CD4-positive, alpha-beta T cell treated with Interleukin-6 at 100 ng/mL for 8 hours (primary cell): ENCODE data around the gene GPC5.
"Not testable (repeated sequence)": the region's sequence is repeated elsewhere in the genome, so short reads cannot be mapped to it uniquely, and the experiment has no call there.

Experiments
- DNase-seq: peaks from one replicate; pipeline ENCODE4 v3.0.0-alpha.2; 2020; ENCODE audit warnings: mixed read lengths, low spot score

GPC5 gene

DNA sequence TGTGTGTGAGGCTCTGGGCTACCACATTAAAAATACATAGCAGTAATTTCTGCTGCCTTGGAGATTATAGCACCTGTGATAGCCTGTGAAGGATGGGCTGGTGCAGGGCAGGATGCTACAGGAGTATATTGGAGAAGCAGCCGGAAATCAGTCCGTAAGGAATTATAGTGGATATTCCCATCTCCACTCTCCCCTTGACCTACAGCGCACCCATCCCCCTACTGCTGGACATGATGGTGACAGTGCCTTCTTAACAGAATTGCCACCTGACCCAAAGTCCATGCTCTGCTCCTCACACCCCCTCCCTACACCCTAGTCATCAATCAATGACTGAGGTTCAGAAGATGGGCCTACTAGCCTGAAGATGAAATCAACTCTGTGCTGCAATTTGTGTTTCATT, 376.0 kb downstream of the GPC5 start:
- no peak for DNase-seq

DNA sequence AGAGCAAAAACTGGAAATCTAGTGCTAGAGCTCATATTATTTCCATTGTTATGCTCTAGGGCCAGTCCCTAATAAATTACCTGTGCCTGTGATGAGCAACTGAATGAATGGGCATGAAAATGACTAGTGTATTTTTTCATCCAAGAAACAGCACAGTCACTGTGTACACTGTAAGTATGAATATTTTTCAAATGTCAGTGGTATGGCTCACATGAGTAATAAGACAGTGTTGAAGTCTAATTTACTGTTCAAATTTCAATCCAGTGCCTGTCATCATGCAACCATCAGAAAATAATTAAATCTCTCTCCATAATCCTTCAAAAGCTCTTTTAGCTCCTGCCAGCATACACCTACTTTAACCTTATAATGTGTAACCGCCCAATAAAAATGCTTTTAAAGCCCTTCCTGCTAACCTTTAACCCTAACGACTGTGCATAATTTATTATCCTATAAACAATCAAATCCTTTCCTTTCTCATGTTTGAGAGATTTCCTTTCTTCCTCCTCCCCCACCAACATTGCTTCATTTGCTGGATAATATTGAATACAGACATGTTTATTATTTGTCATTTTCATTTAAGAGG, 378.3 kb downstream of the GPC5 start:
- DNase-seq = no peak

DNA sequence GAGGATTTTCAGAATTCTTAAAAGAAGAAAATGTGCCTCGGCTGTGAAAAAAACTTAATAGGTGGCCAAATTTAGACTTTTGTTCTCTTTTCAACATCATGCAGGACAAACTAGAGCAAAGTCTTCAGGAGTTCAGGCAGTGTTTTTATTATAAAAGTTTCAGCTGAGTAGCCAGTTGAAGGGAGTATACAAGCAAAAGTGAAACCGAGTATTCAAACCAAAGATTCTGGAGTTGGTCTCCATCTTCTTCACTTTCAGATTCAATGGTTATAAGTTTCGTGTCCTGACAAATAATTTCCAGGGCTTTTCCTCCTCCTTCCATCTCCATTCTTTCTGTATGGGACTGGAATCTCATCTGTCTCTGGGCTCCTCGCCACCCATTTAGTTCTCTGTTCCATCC, 379.7 kb downstream of the GPC5 start:
- DNase-seq = no peak

DNA sequence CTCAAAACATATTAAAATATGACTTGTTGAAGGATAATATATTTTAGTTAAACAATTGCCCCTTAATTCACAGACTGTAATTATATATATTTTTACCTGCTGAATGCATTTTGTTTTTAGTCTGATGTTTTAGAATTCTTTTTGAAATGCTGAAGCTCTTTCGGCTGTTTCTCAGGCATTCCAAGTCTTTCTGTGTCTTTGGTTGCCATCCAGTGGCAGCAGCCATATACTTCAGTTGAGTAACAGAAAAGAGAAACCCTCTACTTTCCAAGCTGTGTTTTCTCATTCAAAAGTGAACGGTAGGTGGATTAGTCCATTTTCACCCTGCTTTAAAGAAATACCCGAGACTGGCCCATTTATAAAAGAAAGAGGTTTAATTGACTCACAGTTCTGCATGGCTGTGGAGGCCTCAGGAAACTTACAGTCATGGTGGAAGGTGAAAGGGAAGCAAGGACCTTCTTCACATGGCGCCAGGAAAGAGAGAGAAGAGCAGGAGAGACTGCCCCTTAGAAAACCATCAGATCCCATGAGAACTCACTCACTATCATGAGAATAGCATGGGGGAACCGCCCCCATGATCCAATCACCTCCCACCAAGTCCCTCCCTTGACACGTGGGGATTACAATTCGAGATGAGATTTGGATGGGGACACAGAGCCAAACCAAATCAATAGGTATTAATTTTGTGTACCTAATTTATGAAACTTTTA, 383.7 kb downstream of the GPC5 start:
- not testable (repeated sequence) for DNase-seq

DNA sequence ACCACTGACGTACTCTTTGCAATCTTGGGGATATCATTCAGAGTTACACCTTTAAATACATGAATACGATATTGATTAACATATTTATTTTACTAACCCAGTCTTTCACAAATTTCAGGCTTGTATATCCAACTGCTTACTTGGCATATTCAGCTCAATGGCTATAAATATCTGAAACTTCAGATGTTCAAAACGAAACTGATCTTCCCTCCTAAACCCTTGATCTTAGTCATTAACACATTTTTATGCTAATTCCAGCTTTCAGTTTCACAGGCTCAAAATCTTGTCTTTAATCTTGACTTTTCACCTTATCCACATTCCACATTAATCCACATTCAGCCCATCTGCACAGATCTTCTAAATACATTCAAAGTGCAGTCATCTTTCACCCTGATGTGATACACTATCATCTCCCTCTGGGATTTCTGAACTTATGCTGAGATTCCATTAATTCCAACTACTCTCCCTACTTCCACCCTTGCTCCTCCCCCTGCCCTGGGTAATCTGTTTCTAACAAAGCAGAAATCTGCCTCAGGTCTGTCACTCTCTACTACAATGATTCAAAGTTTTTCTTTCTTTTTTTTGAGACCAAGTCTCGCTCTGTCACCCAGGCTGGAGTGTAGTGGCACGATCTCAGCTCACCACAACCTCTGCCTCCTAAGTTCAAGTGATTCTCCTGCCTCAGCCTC, 387.2 kb downstream of the GPC5 start:
- DNase-seq = no peak

DNA sequence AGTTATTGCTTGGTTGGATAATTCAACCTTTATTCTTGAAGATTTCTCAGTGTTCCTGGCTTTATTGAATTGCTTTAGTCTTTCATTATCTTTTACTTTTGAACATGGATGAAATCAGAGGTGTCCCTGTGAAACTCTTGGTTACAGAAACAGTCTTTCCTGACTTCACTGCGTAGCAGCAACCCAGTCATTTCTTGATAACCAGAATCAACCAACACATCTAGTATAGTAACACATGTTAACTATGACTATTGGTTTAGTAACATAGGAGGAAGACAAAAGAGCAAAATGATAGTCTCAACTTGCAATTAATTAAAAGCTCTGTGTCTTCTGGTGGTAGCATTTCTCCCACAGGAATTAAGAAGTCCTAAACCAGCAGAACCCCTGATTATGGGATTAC, 393.6 kb downstream of the GPC5 start:
- no peak for DNase-seq

DNA sequence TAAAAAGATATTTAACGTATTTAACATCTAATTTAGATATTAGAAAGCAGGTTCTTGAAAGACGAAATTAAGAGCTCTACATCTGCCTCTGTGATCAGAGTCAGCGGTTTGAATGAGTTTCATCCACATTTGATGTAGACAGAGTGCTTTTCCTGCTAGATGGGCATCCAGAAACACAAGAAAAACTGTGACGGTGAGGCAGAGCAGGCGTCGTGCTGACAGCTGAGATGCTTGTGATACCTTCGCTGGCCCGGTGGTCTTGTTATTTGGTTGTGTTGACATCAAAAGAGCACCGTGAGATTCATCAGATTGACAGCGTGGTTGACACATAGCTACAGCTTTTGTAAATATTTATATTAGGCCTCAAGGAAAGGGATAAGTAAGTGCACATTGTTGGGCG, 399.1 kb downstream of the GPC5 start:
- DNase-seq = no peak

DNA sequence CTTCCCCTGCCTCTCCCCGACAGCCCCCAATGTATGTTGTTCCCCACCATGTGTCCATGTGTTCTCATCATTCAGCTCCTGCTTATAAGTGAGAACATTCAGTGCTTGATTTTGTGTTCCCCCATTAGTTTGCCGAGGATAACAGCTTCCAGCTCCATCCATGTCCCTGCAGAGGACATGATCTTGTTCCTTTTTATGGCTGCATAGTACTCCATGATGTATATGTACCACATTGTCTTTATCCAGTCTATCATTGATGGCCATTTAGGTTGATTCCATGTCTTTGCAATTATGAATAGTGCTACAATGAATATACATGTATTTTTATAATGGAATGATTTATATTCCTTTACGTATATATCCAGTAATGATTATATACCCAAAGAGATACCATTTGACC, 399.9 kb downstream of the GPC5 start:
- not testable (repeated sequence) for DNase-seq

DNA sequence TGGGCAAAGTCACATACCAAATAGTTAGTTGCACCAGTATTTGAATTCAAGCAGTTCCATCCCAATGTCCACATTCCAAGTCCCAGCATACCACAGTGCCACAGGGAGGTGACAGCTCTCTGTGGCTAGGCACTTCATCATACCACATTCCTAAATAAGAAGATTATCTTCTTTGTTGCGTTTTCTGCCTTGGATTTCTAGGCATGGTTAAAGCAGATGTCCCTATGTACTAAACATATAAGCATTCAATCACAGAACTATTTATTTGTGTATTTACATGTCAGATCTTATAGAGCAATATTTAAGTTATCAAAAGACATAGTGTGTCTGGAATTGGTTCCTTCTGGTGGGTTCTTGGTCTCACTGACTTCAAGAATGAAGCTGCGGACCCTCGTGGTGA, 403.4 kb downstream of the GPC5 start:
- DNase-seq = not testable (repeated sequence)

DNA sequence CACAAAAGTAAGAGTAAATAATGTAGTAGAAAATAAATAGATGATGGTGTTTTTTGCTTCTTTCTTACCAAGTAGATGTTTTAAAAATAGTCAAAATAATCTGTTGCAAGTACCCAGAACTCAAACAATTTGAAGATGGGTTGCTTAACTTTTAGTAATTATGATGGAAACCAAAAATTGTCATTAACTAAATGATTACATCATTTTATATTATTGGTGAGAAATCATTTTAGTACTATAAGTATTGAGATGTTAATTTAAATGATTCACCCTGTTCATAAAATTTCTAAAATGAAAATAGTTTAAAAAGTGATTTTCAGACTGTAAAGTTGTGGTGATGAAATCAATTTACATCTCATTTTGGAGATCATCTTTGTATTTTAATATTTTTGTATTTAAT, 404.5 kb downstream of the GPC5 start:
- DNase-seq = no peak

DNA sequence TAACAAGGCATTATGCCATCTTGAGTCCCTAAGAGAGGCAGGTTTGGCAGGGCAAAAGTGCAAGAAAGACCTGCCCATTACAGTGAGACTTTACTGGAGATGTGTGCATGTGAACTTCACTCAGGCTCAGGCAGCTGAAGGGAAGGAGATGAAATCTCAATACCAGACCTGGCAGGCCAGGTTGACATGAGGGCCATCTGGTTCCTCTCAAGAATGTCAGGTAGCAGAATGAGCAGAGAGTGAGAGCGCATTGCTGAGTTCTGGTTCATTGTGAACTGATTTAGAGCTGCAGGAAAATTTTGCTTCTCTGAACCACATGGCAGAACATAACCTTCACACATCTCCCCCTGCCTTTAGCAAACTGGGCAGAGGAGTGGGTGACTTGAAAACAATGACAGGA, 406.3 kb downstream of the GPC5 start:
- no peak for DNase-seq

DNA sequence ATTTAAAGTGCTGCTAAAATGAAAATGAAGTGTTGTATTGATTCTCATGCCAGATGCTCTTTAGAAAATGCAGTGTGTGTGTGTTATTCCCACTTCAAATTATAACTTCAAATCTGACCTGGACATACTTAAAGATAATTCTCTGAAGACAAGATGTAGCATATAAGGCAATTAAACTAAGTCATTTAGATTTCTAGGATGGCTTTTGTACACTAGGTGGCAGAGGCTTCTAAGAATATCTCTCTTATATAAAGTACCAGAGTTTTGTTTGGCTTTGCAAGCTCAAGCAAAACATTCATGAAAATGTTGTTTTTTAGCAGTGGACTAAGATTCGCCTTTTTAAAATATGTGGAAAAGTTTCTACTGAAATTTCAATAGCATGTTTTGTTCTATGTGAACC, 407.2 kb downstream of the GPC5 start:
- DNase-seq = no peak

DNA sequence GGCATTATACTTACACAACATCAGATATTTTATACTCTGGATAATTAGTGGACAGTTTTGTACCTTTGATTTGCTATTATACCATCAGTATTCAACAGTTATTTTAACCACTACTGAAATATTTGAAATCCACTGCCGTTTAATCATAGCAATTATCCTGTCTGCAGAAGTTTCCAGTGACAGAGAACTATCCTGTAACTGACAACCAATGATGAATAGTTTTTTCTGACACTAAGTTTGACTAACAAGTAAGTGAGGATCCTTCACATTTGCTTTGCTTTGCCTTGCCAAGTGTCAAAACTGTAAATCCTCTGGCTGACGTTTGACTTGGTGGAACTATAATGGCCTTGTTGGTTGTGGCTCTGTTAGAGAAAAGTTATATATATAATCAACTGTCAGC, 410.7 kb downstream of the GPC5 start:
- DNase-seq = no peak

DNA sequence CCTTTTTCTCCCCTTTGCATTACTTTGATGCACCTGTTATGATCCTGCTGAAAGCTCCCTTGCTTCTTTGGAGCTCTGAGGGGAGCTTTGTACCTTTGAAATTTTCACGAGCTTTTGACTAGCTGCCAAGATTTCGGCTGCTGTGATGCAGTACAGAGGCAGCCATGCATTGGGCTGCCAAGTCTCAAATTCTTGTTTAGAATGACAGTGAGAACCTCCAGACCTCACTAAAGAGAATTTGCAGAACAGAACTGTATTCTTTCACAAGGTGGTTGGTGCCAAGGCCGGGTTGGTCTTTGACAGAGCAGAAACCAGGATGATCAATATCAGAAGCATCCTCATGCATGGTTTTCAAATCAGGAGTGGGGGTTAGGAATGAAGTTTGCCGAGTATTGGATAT, 414.8 kb downstream of the GPC5 start:
- DNase-seq = no peak

DNA sequence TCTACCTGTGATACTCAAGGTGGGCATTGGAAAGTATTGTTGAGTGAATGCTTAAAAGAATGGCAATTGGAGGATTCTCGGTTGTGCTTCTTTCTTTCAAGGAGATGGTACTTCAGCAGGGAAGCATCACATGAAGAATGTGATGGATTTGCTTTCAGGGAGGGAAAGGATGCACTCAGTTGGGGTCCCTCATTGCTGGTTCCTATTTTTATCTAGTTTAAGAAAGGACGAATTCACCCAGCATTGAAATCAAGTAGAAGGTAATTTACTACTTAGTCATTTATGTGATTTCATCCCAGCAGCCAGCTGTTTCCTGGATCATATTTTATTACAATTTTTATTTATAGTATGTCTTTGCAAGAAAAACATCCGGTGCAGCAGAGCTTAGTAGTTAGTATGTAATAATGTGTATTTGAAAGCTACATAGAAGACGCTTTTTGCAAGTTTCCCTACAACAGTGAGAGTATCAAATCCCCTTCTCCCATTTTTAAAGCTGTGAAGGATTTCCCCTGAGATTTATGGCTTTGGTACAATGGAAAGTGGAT, 417.9 kb downstream of the GPC5 start:
- no peak for DNase-seq

DNA sequence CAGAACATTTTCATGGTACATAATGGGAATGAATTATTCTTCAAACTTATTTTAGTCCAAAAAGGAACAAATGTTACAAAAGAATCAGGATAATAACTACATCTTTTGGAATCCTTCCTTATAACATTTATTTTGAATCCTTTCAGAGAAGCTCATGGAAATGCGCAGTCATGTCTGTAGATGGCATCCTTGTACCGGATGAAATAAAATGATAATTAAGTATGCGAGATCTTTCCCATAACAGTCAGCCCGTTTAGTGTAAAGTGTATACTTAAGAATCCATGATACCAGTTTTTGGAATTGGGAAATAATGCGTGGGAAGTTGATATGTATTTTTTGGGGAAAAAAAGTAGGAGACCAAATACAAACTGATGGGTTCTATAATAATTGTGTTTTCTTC, 418.8 kb downstream of the GPC5 start:
- no peak for DNase-seq

DNA sequence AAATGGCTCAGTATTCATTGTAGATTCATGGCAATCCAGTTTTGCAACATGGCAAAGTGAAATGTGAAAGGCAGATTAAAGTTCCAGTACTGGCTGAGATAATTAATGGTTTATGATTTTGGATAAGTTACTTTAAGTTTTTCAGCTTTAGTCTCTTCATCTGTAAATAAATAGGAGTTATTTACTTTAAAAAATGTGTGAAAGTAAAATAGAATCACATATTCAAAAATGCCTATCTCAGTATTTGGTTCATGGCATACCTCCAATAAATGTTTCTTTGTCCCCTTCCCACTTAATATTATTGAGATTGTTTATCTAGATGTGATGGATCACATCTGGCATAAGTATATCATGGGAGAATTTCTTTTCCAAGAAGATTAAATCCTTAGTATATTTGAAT, 426.0 kb downstream of the GPC5 start:
- DNase-seq = no peak

DNA sequence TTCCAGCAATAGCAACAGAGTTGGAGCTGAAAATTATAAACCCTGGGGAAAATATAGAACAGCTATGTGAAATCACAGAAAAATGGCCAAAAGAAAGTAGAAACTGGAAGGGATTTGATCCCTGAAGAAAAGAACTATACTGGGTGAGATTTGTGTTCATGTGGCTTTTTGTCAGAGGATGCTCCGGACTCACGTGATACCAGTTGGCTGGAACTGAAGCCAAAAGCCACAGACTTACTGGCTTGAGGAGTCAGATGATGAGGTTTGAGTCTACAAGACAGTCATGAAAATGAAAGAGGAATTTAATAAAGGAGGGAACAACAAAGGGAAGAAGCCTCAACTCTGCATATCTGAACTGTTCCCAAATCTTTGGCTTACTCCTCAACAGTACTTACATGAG, 427.1 kb downstream of the GPC5 start:
- no peak for DNase-seq

DNA sequence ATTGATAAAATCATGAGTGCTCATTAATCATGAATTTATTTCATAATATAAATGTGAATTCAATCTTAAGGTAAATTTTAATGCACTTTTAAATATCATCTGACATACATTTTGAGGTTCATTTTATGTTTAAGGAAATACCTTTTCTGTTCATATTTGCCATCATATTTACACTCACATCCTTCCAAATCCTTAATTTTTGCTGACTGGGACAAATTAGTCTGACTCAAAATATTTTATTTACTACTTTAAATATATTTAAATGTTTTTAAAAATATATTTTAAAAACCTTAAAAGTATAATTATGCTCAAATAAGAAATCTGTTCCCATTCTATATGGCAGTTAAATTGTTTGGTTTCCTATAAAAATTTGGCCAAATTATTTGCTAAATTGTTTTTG, 438.1 kb downstream of the GPC5 start:
- no peak for DNase-seq

DNA sequence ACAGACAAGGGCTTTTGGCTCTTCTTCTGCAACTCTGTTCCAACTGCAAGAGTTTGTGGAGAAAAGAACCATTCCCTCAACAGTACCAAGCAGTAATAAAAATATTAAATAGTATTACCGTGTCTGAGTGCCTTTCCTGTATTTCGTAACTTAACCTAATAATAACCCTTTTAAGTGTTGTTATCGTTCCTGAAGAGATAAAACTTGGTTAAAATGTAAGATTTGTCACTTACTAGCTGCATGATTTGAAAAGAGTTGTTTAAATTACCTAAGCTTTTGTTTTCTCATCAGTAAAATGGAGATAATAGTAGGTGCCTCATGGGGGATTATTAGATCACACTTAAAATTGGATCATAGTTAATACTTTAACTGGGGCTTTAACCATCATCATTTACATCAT, 447.2 kb downstream of the GPC5 start:
- no peak for DNase-seq

DNA sequence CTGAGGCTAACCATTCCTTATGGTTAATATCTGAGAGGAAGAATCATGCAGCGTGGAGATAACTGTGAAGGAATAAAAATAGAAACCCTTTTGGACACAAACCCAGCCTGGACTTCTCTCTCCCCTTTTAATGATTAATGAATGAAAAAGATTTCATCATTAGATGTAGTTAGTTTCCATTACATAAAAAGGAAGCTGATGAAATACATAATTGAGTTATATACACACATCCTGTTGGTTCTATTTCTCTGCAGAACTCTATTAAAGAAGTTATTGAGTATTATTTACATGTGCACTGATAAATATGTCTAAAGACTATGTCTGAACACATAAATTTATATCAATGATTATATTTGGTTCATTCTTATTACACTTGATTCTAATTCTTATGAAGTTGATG, 465.3 kb downstream of the GPC5 start:
- no peak for DNase-seq

DNA sequence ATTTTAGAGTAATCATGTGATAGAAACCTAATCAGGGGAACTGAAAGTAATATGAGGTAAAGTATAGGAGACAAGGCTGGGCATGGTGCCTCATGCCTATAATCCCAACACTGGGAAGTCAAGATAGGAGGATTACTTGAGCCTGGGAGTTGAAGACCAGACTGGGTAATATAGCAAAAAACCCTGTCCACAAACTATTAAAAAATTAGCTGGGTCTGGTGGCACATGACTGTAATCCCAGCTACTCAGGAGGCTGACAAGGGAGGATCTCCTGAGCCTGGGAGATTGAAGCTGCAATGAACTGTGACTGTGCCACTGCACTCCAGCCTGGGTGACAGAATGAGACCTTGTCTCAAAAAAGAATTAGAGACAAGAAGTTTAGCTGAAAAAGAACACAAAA, 469.9 kb downstream of the GPC5 start:
- no peak for DNase-seq

DNA sequence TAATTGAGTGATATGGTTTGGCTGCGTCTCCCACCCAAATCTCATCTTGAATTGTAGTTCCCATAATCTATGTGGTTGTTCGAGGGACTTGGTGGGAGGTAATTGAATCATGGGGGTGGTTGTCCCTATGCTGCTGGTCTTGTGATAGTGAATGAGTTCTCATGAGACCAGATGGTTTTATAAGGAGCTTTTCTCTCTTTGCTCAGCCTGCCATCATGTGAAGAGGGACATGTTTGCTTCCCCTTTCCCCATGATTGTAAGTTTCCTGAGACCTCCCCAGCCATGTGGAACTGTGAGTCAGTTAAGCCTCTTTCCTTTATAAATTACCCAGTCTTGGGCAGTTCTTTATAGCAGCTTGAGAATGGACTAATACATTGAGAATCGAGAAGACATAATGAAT, 480.1 kb downstream of the GPC5 start:
- DNase-seq = no peak
